Activated B cell treated with CpG ODN at 0.5 μM for 24 hours (primary cell): Measurements from ENCODE around the gene RERE. TPM values are rescaled to one million over a fixed set of nuclear protein-coding genes. Genes with fewer than 3 reads are reported as not detected.
A peak's percentile ranks its signal among the peaks of the same experiment; 100 is the strongest.

Experiments
- ATAC-seq: fragments of 200-7000 bp; cut with Tn5 transposase; one replicate; pipeline ENCODE4 v1.10.0; 2021; ENCODE audit warnings: low read depth, mild to moderate bottlenecking, moderate library complexity
- CTCF ChIA-PET: fragments of 350-600 bp; sonication (Branson Sonifier 250); formaldehyde crosslinking; loops from one replicate; lab custom pipeline; 2021; ENCODE audit warnings: antibody characterized with exemption; lab: Charles Lee
- POLR2A ChIA-PET: fragments of 350-600 bp; sonication (Branson Sonifier 250); formaldehyde crosslinking; loops from one replicate; lab custom pipeline; 2021; ENCODE audit warnings: antibody characterized with exemption; lab: Charles Lee
- DNase-seq: peaks from one replicate; pipeline ENCODE4 v3.0.0; 2022
- H3K27ac Mint-ChIP-seq: one replicate; pipeline ENCODE4 v1.8.0; 2020; ENCODE audit warnings: mixed read lengths
- H3K27me3 Mint-ChIP-seq: one replicate; pipeline ENCODE4 v1.8.0; 2021; ENCODE audit warnings: mixed read lengths
- H3K36me3 Mint-ChIP-seq: one replicate; pipeline ENCODE4 v1.8.0; 2021; ENCODE audit warnings: low read depth, mixed read lengths
- H3K4me1 Mint-ChIP-seq: one replicate; pipeline ENCODE4 v1.8.0; 2021; ENCODE audit warnings: mixed read lengths
- H3K4me3 Mint-ChIP-seq: one replicate; pipeline ENCODE4 v1.8.0; 2020; ENCODE audit warnings: mild to moderate bottlenecking, mixed read lengths
- H3K9me3 Mint-ChIP-seq: one replicate; pipeline ENCODE4 v1.8.0; 2020; ENCODE audit warnings: mixed read lengths
- CTCF ChIP-seq: fragments of 200-600 bp; IDR thresholded peaks from one replicate; pipeline ENCODE4 v1.8.0; 2022; ENCODE audit warnings: antibody characterized with exemption, mild to moderate bottlenecking
- intact Hi-C: fragments of 100-400 bp; cut with micrococcal nuclease; formaldehyde crosslinking; loops from one replicate; pipeline ENCODE4 v1.15.1; 2024
- total RNA-seq: library from RNA; stranded (reverse); gene quantifications from 2 replicates; pipeline ENCODE4 v1.2.3, GENCODE V29; 2022

Gene RERE
- total RNA-seq, 1 donor from 2014 or later, result 98.8 TPM

- ChIA-PET CTCF (interaction anchor here (1.2 kb wide), 1 partner anchor 22 kb away, joined by 3 read pairs; no protein-coding TSS in a partner anchor), POLR2A (interaction anchor here (0.6 to 0.8 kb wide), 2 partner anchors 7 to 320 kb away, joined by 3 to 4 read pairs; no protein-coding TSS in a partner anchor)
- H3K4me1 Mint-ChIP-seq, result peaks cover 6% of the 10 kb centered on the region
- H3K27ac Mint-ChIP-seq, result no peak overlapping the region
- H3K9me3 Mint-ChIP-seq, result no peaks in the 10 kb centered on the region
- no peak for DNase-seq
- ATAC-seq, result no peak
- H3K36me3 Mint-ChIP-seq, result no peaks in the 10 kb centered on the region
- TF ChIP-seq CTCF, result no peak
- intact Hi-C loops, result no loop called here
- no peak overlapping the region for H3K4me3 Mint-ChIP-seq
- H3K27me3 Mint-ChIP-seq, result no peaks in the 10 kb centered on the region
Observed at GRCh38 chr1:8747879-8748825, 69.3 kb downstream of the RERE start.

- Mint-ChIP-seq H3K27me3 (no peaks in the 10 kb centered on the region), H3K27ac (peak overlapping the region; percentile 4), H3K9me3 (no peaks in the 10 kb centered on the region), H3K4me1 (peaks cover 11% of the 10 kb centered on the region), H3K36me3 (no peaks in the 10 kb centered on the region), H3K4me3 (no peak overlapping the region)
- no peak for DNase-seq
- intact Hi-C loops, result no loop called here
- ChIA-PET POLR2A (interaction anchor here (0.8 kb wide), 1 partner anchor 334 kb away, joined by 7 read pairs; no protein-coding TSS in a partner anchor), CTCF (no interaction called here)
- TF ChIP-seq CTCF, result no peak
- ATAC-seq, result no peak
Observed at GRCh38 chr1:8746554-8746953, 70.9 kb downstream of the RERE start.

- intact Hi-C loops, result no loop called here
- Mint-ChIP-seq H3K9me3 (no peaks in the 10 kb centered on the region), H3K27ac (no peak overlapping the region), H3K36me3 (peaks cover 2% of the 10 kb centered on the region), H3K4me1 (peaks cover 11% of the 10 kb centered on the region), H3K4me3 (no peak overlapping the region), H3K27me3 (no peaks in the 10 kb centered on the region)
- DNase-seq, result no peak
- no peak for ATAC-seq
- CTCF ChIA-PET, result no interaction called here
- TF ChIP-seq CTCF, result no peak
- POLR2A ChIA-PET, result no interaction called here
Observed at GRCh38 chr1:8745749-8746390, 71.6 kb downstream of the RERE start.

- intact Hi-C loops, result no loop called here
- peaks cover 2% of the 10 kb centered on the region for H3K36me3 Mint-ChIP-seq
- ATAC-seq (no peak), DNase-seq (no peak)
- no peaks in the 10 kb centered on the region for H3K9me3 Mint-ChIP-seq
- no peak for TF ChIP-seq CTCF
- POLR2A ChIA-PET, result no interaction called here
- H3K4me3 Mint-ChIP-seq, result no peak overlapping the region
- H3K4me1 Mint-ChIP-seq, result peaks cover 11% of the 10 kb centered on the region
- H3K27ac Mint-ChIP-seq, result no peak overlapping the region
- no peaks in the 10 kb centered on the region for H3K27me3 Mint-ChIP-seq
- CTCF ChIA-PET, result no interaction called here
Observed at GRCh38 chr1:8745346-8745745, 72.1 kb downstream of the RERE start.
